Upper lobe of left lung (tissue), 6 donors: Measurements from ENCODE around the gene ZNF366. TPM values are rescaled to one million over a fixed set of nuclear protein-coding genes. Genes with fewer than 3 reads are reported as not detected.

Experiments used
- ATAC-seq, 2 donors: fragments of 200-7000 bp; cut with Tn5 transposase; one replicate each; pipeline ENCODE4 v1.9.1; 2022; ENCODE audit warnings: mild to moderate bottlenecking in 2 of 2, moderate library complexity in 2 of 2; ENCODE audit not compliant: low FRiP score in 2 of 2
- DNase-seq, 2 donors: peaks; one replicate each; pipeline ENCODE4 v3.0.0-alpha.2; 2019 to 2020
- H3K27ac ChIP-seq, 4 donors: fragments of 200-600 bp; sonication (generic); one replicate each; pipeline ENCODE4 v1.5.1; 2016 to 2019
- H3K27me3 ChIP-seq, 4 donors: fragments of 200-600 bp; sonication (generic); one replicate each; pipeline ENCODE4 v1.5.1; 2017 to 2019
- H3K36me3 ChIP-seq, 4 donors: fragments of 200-600 bp; sonication (generic); one replicate each; pipeline ENCODE4 v1.5.1; 2016 to 2019
- H3K4me1 ChIP-seq, 4 donors: fragments of 200-600 bp; sonication (generic); one replicate each; pipeline ENCODE4 v1.5.1; 2018 to 2019
- H3K4me3 ChIP-seq, 4 donors: fragments of 200-600 bp; sonication (generic); one replicate each; pipeline ENCODE4 v1.5.1; 2017 to 2019; ENCODE audit warnings: mild to moderate bottlenecking in 2 of 4, moderate library complexity in 1 of 4
- H3K9me3 ChIP-seq, 4 donors: fragments of 200-600 bp; sonication (generic); one replicate each; pipeline ENCODE4 v1.5.1; 2018 to 2019
- CTCF ChIP-seq, 6 experiments: fragments of 450-650 bp in 4 of 6; fragments of 200-600 bp in 2 of 6; sonication (generic) in 2 of 6; IDR thresholded peaks; one replicate each; pipeline ENCODE4 v1.5.1; 2016 to 2019; ENCODE audit warnings: antibody characterized with exemption in 6 of 6
- EP300 ChIP-seq, 4 donors: sonication (generic); formaldehyde crosslinking; IDR thresholded peaks; one replicate each; pipeline ENCODE4 v1.5.1; 2017; ENCODE audit warnings: antibody characterized with exemption in 4 of 4, control low read depth in 2 of 4
- POLR2A ChIP-seq, 4 donors: fragments of 450-650 bp; IDR thresholded peaks; one replicate each; pipeline ENCODE4 v1.5.1; 2016 to 2017; ENCODE audit warnings: antibody characterized with exemption in 4 of 4, mild to moderate bottlenecking in 2 of 4
- POLR2AphosphoS5 ChIP-seq, 2 donors: sonication (generic); formaldehyde crosslinking; IDR thresholded peaks; one replicate each; pipeline ENCODE4 v1.5.1; 2017; ENCODE audit warnings: antibody characterized with exemption in 2 of 2
- WGBS, 2 donors: methylation state at CpG; one replicate each; pipeline ENCODE4 v1.1.5; 2017 to 2018; 5-methylcytosine and 5-hydroxymethylcytosine counted together
- total RNA-seq, 6 donors: library from RNA; depleted of rRNA in 4 of 6; stranded (reverse); fragments of >200 nt in 4 of 6; gene quantifications; one replicate each; pipeline versions ENCODE4 v1.1.0 to v1.2.1, GENCODE V29; 2016 to 2021
- donor health status: DM: no; HTN: no; CAD: no; lungs with moderate emphysema.
- donor health status: DM: no; HTN: yes; CAD: no; lungs with severe emphysema.

Gene ZNF366
- total RNA-seq, 6 donors from 2014 or later: 3.1 to 12.4 (median 6.3) TPM

DNA sequence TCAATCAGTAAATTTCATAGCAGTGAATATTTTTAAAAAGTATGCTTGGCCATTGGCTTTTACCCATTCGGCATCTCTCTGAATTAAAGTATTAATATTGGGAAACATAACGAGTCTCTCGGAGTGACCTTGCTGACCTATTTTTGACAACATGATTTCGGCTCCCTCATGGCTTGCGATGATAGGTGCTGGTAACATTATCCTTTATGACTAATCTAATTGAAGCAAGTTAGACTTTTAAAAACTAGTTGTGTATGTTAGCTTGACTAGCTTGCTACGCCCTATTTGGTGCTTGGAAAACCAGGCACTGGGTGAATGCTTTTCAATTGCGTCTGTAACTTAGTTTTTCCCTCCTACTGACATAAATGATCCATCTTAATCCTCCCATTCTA lies 1.1 kb downstream of the ZNF366 start:
- no peak for DNase-seq
- no peaks in the 10 kb centered on the region for H3K27me3 ChIP-seq
- peak overlapping the region; percentile 56 to 83 (median 65) for H3K27ac ChIP-seq
- H3K36me3 ChIP-seq: no peaks in the 10 kb centered on the region
- no peak for ATAC-seq
- no peaks in the 10 kb centered on the region for H3K9me3 ChIP-seq
- peak overlapping the region; percentile 7 to 40 (median 28) for H3K4me3 ChIP-seq
- peaks cover 16 to 30% (median 23%) of the 10 kb centered on the region in 4 donors for H3K4me1 ChIP-seq
- WGBS, 2 donors: 72 to 76% methylated on average over 7 of the region's 7 CpGs
- no peak for TF ChIP-seq POLR2A (IDR thresholded peaks at IDR 0.05)

DNA sequence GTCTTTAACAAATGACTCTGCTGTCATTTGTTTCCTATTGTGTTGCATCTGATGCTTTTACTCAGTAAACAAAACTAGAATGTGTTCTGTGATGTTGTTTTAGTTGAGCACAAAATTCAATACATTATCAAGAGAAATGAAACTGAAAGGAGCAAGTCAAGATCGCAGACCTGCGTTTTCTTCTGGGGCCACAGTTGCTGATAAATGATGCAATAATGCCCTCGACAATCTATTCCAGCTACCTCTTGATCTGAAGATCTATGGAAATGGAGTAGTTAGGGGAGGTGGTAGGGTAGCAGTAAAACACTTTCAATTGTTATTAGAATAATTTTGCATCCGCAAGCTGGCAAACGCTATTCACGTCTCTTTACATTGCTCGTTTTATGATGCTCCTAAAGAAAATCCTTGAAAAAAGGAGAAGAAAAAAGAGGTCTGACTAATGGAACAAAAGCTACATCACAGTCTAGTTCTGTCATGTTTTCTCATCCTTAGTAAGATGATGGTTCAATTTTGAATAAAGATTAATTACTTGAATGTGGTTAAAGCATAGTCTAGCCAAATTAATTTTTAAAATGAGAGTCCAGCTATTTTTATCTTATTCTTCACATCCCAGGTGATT lies 1.6 kb downstream of the ZNF366 start:
- DNase-seq: no peak
- Histone ChIP-seq H3K4me1 (peaks cover 18 to 27% (median 23%) of the 10 kb centered on the region in 4 donors), H3K9me3 (no peaks in the 10 kb centered on the region), H3K36me3 (no peaks in the 10 kb centered on the region), H3K4me3 (peak overlapping the region; percentile 7 to 40 (median 28)), H3K27ac (peak overlapping the region; percentile 56 to 83 (median 65)), H3K27me3 (no peaks in the 10 kb centered on the region)
- no peak for ATAC-seq
- 50 to 59% methylated on average over 7 of the region's 7 CpGs for WGBS, 2 donors
- TF ChIP-seq POLR2AphosphoS5 (IDR thresholded peaks at IDR 0.05) (no peak), POLR2A (IDR thresholded peaks at IDR 0.05) (no peak), EP300 (IDR thresholded peaks at IDR 0.05) (no peak), CTCF (IDR thresholded peaks at IDR 0.05) (no peak)

GRCh38 chr5:72505016-72505415 lies 2.2 kb downstream of the ZNF366 start:
- Histone ChIP-seq H3K9me3 (no peaks in the 10 kb centered on the region), H3K27me3 (no peaks in the 10 kb centered on the region), H3K4me3 (peak overlapping the region in 3 of 4 donors; percentile 19 to 40 (median 36)), H3K36me3 (no peaks in the 10 kb centered on the region), H3K27ac (peak overlapping the region; percentile 56 to 83 (median 65)), H3K4me1 (peaks cover 18 to 33% (median 23%) of the 10 kb centered on the region in 4 donors)
- ATAC-seq: no peak
- TF ChIP-seq EP300 (IDR thresholded peaks at IDR 0.05) (no peak), POLR2A (IDR thresholded peaks at IDR 0.05) (no peak), CTCF (IDR thresholded peaks at IDR 0.05) (no peak), POLR2AphosphoS5 (IDR thresholded peaks at IDR 0.05) (no peak)
- WGBS, 2 donors: 55 to 68% methylated on average over 5 of the region's 5 CpGs
- DNase-seq: no peak

- ATAC-seq (peak; percentile 34 to 57), DNase-seq (peak; percentile 32 to 56)
- TF ChIP-seq EP300 (IDR thresholded peaks at IDR 0.05) (no peak), POLR2A (IDR thresholded peaks at IDR 0.05) (peak in 2 of 4 donors; percentile 26 to 27)
- H3K4me1 ChIP-seq: peaks cover 15 to 30% (median 19%) of the 10 kb centered on the region in 4 donors
- H3K27me3 ChIP-seq: no peaks in the 10 kb centered on the region
- H3K9me3 ChIP-seq: no peaks in the 10 kb centered on the region
- peak overlapping the region in 3 of 4 donors; percentile 3 to 40 (median 36) for H3K4me3 ChIP-seq
- peak overlapping the region; percentile 56 to 83 (median 65) for H3K27ac ChIP-seq
- no peaks in the 10 kb centered on the region for H3K36me3 ChIP-seq
- 65 to 68% methylated on average over 14 of the region's 14 CpGs for WGBS, 2 donors
Observed at GRCh38 chr5:72503888-72504491, 3.2 kb downstream of the ZNF366 start.

- Histone ChIP-seq H3K27ac (peak overlapping the region in 2 of 4 donors; percentile 69 to 82), H3K9me3 (no peaks in the 10 kb centered on the region), H3K27me3 (no peaks in the 10 kb centered on the region), H3K4me1 (peaks cover 4 to 15% (median 11%) of the 10 kb centered on the region in 4 donors), H3K4me3 (no peak overlapping the region), H3K36me3 (no peaks in the 10 kb centered on the region)
- no peak for ATAC-seq
- no peak for DNase-seq
- WGBS, 2 donors: 75 to 88% methylated on average over 3 of the region's 3 CpGs
- TF ChIP-seq POLR2A (IDR thresholded peaks at IDR 0.05): no peak
- no peak for TF ChIP-seq POLR2AphosphoS5 (IDR thresholded peaks at IDR 0.05)
- no peak for TF ChIP-seq EP300 (IDR thresholded peaks at IDR 0.05)
- no peak for TF ChIP-seq CTCF (IDR thresholded peaks at IDR 0.05)
Observed at GRCh38 chr5:72501488-72501887, 5.7 kb downstream of the ZNF366 start.
